HEK293 (cell line): ENCODE results near the gene DOP1A.

Experiments used
- CTCF ChIP-seq: fragments of 450-650 bp; formaldehyde crosslinking; IDR thresholded peaks from 2 replicates; pipeline ENCODE4 v1.5.1; 2016; ENCODE audit warnings: missing biosample characterization, missing genetic modification characterization
- ZBTB10 ChIP-seq: fragments of 450-650 bp; formaldehyde crosslinking; IDR thresholded peaks from 2 replicates; pipeline ENCODE4 v1.5.1; 2016; ENCODE audit warnings: missing biosample characterization, missing genetic modification characterization
- ZBTB44 ChIP-seq: fragments of 450-650 bp; IDR thresholded peaks from 2 replicates; pipeline ENCODE4 v1.5.1; 2018; ENCODE audit warnings: missing biosample characterization, mild to moderate bottlenecking, missing genetic modification characterization
- ZNF157 ChIP-seq: fragments of 450-650 bp; formaldehyde crosslinking; IDR thresholded peaks from 2 replicates; pipeline ENCODE4 v1.5.1; 2016; ENCODE audit warnings: missing biosample characterization, missing genetic modification characterization
- ZNF26 ChIP-seq: fragments of 450-650 bp; formaldehyde crosslinking; IDR thresholded peaks from 2 replicates; pipeline ENCODE4 v1.5.1; 2016; ENCODE audit warnings: missing biosample characterization, missing genetic modification characterization
- ZNF311 ChIP-seq: fragments of 450-650 bp; formaldehyde crosslinking; IDR thresholded peaks from 2 replicates; pipeline ENCODE4 v1.5.1; 2017; ENCODE audit warnings: missing biosample characterization, missing genetic modification characterization, borderline replicate concordance
- ZNF639 ChIP-seq: fragments of 450-650 bp; formaldehyde crosslinking; IDR thresholded peaks from 2 replicates; pipeline ENCODE4 v1.5.1; 2016; ENCODE audit warnings: missing biosample characterization, missing genetic modification characterization
- ZSCAN23 ChIP-seq: fragments of 450-650 bp; formaldehyde crosslinking; IDR thresholded peaks from 2 replicates; pipeline ENCODE4 v1.5.1; 2016; ENCODE audit warnings: missing biosample characterization, missing genetic modification characterization

- no peak for TF ChIP-seq ZBTB44 (tag by site-specific recombination)
- no peak for TF ChIP-seq ZNF26
- TF ChIP-seq CTCF (tag by site-specific recombination): no peak
- TF ChIP-seq ZNF157 (tag by site-specific recombination): no peak
- TF ChIP-seq ZNF311 (tag by site-specific recombination): no peak
- TF ChIP-seq ZSCAN23: no peak
- TF ChIP-seq ZNF639 (tag by site-specific recombination): no peak
- no peak for TF ChIP-seq ZBTB10 (tag by site-specific recombination)
These were observed 29.7 kb downstream of the DOP1A start for GRCh38 chr6:83097204-83097603.
